ENCODE data around the gene EZR. TPM values are rescaled to one million over a fixed set of nuclear protein-coding genes. Genes with fewer than 3 reads are reported as not detected.

EZR gene

Small RNA genes lying within 50 kb of the gene (small RNA-seq; reads per million reads assigned to genes)
- not detected for gene MIR3918 (ENCODE audit: insufficient read depth)

Measured in neuronal stem cell (in vitro differentiated cells).